HL-60 (cell line): ENCODE data around the gene ARL8A.

Source experiments
- DNase-seq, 2 experiments: peaks; one replicate each; pipeline ENCODE4 v3.0.0-alpha.2; 2010 to 2020; ENCODE audit warnings: low read depth in 1 of 2, low spot score in 1 of 2
- H3K27ac ChIP-seq: fragments of 250-450 bp; sonication (Bioruptor Pico); replicated peaks from 2 replicates; pipeline ENCODE4 v1.5.1; 2020; ENCODE audit warnings: mild to moderate bottlenecking, moderate library complexity
- H3K27me3 ChIP-seq: fragments of 250-450 bp; sonication (Bioruptor Pico); 2 replicates; pipeline ENCODE4 v1.5.1; 2021; ENCODE audit warnings: mild to moderate bottlenecking, moderate library complexity; ENCODE audit not compliant: insufficient read depth, poor library complexity, severe bottlenecking
- H3K4me3 ChIP-seq: replicated peaks from 2 replicates; pipeline ENCODE4 v1.5.1; 2011; ENCODE audit warnings: mild to moderate bottlenecking, control low read depth, low read length; ENCODE audit not compliant: insufficient read depth
- GABPA ChIP-seq: IDR thresholded peaks from 2 replicates; pipeline ENCODE4 v1.6.1; 2012; ENCODE audit warnings: low read depth
- POLR2AphosphoS5 ChIP-seq: IDR thresholded peaks from 2 replicates; pipeline ENCODE4 v1.6.1; 2012; ENCODE audit warnings: low read depth
- SPI1 ChIP-seq: IDR thresholded peaks from 2 replicates; pipeline ENCODE4 v1.6.1; 2012; ENCODE audit warnings: low read depth, mild to moderate bottlenecking, borderline replicate concordance
- TF ChIP-seq, protein P1 (sequence below): IDR thresholded peaks from 2 replicates; pipeline ENCODE4 v1.6.1; 2012; ENCODE audit warnings: low read depth; ENCODE audit not compliant: insufficient replicate concordance
- TF ChIP-seq, protein P2 (sequence below): IDR thresholded peaks from one replicate; pipeline ENCODE4 v1.5.1; 2011; ENCODE audit warnings: low read length, control low read depth, inconsistent platforms; ENCODE audit not compliant: insufficient read depth

ARL8A gene

DNA sequence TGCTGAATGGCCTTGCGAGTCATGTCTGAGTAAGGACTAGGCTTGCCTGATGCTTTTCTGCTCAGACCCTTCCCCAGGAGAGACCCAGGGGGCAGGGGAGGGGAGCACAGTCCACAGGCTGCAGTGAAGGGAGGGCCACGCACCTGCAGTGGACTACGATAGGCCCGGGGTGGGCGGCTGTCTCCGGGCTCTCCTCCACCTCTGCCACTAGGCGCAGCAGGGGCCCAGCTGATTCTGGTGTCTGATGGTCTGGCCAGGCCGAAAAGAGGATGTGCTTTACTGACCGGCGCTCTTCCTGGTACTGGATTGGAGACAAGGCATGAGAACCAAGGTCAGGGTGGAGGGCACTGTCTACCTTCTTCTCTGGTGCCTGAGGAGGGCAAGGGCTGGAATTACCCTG is 7.9 kb upstream of the ARL8A start:
- TF ChIP-seq GABPA (no peak), SPI1 (peak; percentile 15; the same call in 1 of the 2 replicates), POLR2AphosphoS5 (0 out of 2 replicates have a peak, but pooled peaks have one; percentile 14)
- TF ChIP-seq, protein P1, sequence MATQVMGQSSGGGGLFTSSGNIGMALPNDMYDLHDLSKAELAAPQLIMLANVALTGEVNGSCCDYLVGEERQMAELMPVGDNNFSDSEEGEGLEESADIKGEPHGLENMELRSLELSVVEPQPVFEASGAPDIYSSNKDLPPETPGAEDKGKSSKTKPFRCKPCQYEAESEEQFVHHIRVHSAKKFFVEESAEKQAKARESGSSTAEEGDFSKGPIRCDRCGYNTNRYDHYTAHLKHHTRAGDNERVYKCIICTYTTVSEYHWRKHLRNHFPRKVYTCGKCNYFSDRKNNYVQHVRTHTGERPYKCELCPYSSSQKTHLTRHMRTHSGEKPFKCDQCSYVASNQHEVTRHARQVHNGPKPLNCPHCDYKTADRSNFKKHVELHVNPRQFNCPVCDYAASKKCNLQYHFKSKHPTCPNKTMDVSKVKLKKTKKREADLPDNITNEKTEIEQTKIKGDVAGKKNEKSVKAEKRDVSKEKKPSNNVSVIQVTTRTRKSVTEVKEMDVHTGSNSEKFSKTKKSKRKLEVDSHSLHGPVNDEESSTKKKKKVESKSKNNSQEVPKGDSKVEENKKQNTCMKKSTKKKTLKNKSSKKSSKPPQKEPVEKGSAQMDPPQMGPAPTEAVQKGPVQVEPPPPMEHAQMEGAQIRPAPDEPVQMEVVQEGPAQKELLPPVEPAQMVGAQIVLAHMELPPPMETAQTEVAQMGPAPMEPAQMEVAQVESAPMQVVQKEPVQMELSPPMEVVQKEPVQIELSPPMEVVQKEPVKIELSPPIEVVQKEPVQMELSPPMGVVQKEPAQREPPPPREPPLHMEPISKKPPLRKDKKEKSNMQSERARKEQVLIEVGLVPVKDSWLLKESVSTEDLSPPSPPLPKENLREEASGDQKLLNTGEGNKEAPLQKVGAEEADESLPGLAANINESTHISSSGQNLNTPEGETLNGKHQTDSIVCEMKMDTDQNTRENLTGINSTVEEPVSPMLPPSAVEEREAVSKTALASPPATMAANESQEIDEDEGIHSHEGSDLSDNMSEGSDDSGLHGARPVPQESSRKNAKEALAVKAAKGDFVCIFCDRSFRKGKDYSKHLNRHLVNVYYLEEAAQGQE = no peak
- TF ChIP-seq, protein P2, sequence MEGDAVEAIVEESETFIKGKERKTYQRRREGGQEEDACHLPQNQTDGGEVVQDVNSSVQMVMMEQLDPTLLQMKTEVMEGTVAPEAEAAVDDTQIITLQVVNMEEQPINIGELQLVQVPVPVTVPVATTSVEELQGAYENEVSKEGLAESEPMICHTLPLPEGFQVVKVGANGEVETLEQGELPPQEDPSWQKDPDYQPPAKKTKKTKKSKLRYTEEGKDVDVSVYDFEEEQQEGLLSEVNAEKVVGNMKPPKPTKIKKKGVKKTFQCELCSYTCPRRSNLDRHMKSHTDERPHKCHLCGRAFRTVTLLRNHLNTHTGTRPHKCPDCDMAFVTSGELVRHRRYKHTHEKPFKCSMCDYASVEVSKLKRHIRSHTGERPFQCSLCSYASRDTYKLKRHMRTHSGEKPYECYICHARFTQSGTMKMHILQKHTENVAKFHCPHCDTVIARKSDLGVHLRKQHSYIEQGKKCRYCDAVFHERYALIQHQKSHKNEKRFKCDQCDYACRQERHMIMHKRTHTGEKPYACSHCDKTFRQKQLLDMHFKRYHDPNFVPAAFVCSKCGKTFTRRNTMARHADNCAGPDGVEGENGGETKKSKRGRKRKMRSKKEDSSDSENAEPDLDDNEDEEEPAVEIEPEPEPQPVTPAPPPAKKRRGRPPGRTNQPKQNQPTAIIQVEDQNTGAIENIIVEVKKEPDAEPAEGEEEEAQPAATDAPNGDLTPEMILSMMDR = no peak
- DNase-seq = peak in 1 of 2 experiments; percentile 23
- H3K27me3 ChIP-seq = no peaks in the 10 kb centered on the region
- H3K4me3 ChIP-seq = no peak overlapping the region
- no peak overlapping the region for H3K27ac ChIP-seq

DNA sequence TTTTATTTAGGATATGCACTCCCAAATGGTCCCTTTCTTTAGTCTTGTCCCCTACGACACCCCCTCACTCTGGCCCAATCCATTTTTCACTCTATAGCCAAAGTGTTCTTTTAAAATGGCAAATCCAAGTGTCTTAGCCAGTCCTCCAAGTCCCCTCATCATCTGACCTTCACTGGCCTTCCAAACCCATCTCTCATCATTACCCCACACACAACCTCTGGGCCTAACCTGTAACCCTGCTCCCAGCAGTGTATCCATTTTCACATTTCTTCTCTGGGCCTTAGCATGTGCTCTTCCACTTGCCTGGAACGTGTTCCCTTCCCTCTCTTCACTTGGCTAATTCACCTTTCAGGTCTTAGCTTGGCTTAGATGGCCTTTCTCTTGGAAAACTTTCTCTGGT is 6.5 kb upstream of the ARL8A start:
- Histone ChIP-seq H3K4me3 (no peak overlapping the region), H3K27me3 (no peaks in the 10 kb centered on the region), H3K27ac (peak overlapping the region; percentile 14; the same call in 1 of the 2 replicates)
- DNase-seq = no peak
- TF ChIP-seq, protein P1 = no peak
- no peak for TF ChIP-seq SPI1
- TF ChIP-seq, protein P2 = no peak

DNA sequence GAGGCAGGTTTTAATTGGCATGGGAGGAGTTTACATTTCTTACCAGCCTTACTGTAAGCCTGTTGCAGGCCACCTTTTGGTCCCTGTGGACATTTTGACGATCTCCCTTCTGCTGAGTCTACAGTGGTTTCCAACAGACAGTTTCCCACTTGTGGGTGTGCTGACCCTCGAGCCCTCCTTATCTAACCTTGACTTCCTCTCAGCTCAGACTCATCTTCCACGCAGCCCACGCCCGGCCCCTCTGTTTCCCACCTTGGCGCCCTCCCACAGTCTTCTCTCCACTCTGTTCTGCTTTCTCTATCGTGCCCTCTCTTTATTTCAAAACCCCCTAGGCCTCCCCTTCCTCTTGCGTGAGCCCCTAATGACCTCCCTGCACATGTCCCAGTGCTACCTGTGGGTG is 6.1 kb upstream of the ARL8A start:
- no peak overlapping the region for H3K4me3 ChIP-seq
- 0 out of 2 replicates have a peak, but pooled peaks have one; percentile 22 for TF ChIP-seq SPI1
- TF ChIP-seq, protein P2 = no peak
- no peak for TF ChIP-seq GABPA
- TF ChIP-seq POLR2AphosphoS5 = no peak; the same call in none of the 2 replicates
- peak overlapping the region; percentile 14; the same call in 1 of the 2 replicates for H3K27ac ChIP-seq
- DNase-seq = no peak
- H3K27me3 ChIP-seq = no peaks in the 10 kb centered on the region

DNA sequence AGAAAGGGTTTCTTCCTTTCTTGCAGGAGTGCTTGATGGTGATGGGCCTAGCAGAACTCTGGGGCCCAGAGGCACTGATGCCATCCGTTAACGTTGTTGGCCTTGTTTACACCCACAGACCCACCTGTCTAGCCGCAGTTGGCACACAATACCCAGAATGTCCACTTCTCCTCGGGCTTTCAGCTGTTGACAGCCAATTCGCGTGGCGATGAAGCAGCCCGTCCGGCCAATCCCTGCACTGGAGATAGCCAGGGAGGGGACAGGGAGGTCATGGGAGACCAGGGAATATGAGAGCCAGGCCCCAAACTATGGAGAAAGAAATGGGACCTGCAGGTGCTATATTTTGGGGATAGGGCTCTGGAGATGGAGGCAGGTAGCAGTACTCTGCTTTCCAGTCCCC is 5.7 kb upstream of the ARL8A start:
- no peak overlapping the region for H3K4me3 ChIP-seq
- no peak for TF ChIP-seq GABPA
- no peak for TF ChIP-seq SPI1
- TF ChIP-seq, protein P2 = no peak
- TF ChIP-seq POLR2AphosphoS5 = no peak; the same call in 1 of the 2 replicates
- TF ChIP-seq, protein P1 = no peak

More for the DNA sequence above, 5.7 kb upstream of the ARL8A start:
- no peak for DNase-seq
- Histone ChIP-seq H3K27ac (no peak overlapping the region), H3K27me3 (no peaks in the 10 kb centered on the region)
